Neural cell (in vitro differentiated cells): ENCODE measurements around the gene RAB22A.

Experiments used
- EP300 ChIP-seq: fragments of 450-650 bp; conservative IDR thresholded peaks from 2 replicates; pipeline ENCODE4 v1.6.1; 2014; ENCODE audit warnings: antibody characterized with exemption, mild to moderate bottlenecking, moderate library complexity; ENCODE audit not compliant: poor library complexity, severe bottlenecking
- EZH2 ChIP-seq: fragments of 200-600, 300-800 bp; shearing (Covaris generic), sonication (generic); IDR thresholded peaks from 2 replicates; pipeline ENCODE4 v1.6.1; 2014; ENCODE audit warnings: antibody characterized with exemption, low read length, borderline replicate concordance, mild to moderate bottlenecking; ENCODE audit not compliant: insufficient read depth, poor library complexity, severe bottlenecking
- MXI1 ChIP-seq: fragments of 450-650 bp; conservative IDR thresholded peaks from 2 replicates; pipeline ENCODE4 v1.6.1; 2014; ENCODE audit warnings: antibody characterized with exemption, mild to moderate bottlenecking; ENCODE audit not compliant: poor library complexity, severe bottlenecking
- POLR2AphosphoS5 ChIP-seq: IDR thresholded peaks from 2 replicates; pipeline ENCODE4 v1.6.1; 2012
- RAD21 ChIP-seq: fragments of 450-650 bp; conservative IDR thresholded peaks from 2 replicates; pipeline ENCODE4 v1.6.1; 2014; ENCODE audit warnings: antibody characterized with exemption, mild to moderate bottlenecking, moderate library complexity
- SMC3 ChIP-seq: fragments of 450-650 bp; conservative IDR thresholded peaks from 2 replicates; pipeline ENCODE4 v1.6.1; 2014; ENCODE audit warnings: antibody characterized with exemption, mild to moderate bottlenecking, moderate library complexity; ENCODE audit not compliant: poor library complexity
- TAF1 ChIP-seq: IDR thresholded peaks from 2 replicates; pipeline ENCODE4 v1.6.1; 2012; ENCODE audit warnings: low read depth
- TF ChIP-seq, protein P1 (sequence below): fragments of 450-650 bp; IDR thresholded peaks from 2 replicates; pipeline ENCODE4 v1.5.1; 2014; ENCODE audit warnings: antibody characterized with exemption, mild to moderate bottlenecking, moderate library complexity; ENCODE audit not compliant: poor library complexity, severe bottlenecking
- TF ChIP-seq, protein P2 (sequence below): IDR thresholded peaks from 2 replicates; pipeline ENCODE4 v1.6.1; 2012; ENCODE audit warnings: borderline replicate concordance

DNA sequence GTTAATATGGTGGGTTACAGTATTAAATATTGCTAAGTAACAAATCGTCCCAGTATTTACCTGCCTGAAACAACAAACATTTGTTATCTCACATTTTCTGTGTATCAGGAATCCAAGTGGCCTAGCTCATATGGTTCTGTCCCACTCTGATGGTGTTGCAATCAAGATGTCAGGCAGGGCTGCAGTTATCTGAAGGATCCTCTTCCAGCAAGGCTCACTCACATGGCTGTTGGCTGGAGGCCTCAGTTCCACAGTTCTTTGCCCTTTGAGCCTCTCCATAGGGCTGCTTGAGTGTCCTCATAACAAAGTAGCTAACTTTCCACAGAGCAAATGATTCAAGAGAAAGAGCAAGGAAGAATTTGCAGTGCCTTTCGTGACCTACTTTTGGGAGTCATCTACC is 17.7 kb downstream of the RAB22A start:
- TF ChIP-seq, protein P1, sequence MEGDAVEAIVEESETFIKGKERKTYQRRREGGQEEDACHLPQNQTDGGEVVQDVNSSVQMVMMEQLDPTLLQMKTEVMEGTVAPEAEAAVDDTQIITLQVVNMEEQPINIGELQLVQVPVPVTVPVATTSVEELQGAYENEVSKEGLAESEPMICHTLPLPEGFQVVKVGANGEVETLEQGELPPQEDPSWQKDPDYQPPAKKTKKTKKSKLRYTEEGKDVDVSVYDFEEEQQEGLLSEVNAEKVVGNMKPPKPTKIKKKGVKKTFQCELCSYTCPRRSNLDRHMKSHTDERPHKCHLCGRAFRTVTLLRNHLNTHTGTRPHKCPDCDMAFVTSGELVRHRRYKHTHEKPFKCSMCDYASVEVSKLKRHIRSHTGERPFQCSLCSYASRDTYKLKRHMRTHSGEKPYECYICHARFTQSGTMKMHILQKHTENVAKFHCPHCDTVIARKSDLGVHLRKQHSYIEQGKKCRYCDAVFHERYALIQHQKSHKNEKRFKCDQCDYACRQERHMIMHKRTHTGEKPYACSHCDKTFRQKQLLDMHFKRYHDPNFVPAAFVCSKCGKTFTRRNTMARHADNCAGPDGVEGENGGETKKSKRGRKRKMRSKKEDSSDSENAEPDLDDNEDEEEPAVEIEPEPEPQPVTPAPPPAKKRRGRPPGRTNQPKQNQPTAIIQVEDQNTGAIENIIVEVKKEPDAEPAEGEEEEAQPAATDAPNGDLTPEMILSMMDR, result no peak
- TF ChIP-seq POLR2AphosphoS5 (no peak), EZH2 (no peak), TAF1 (no peak), EP300 (no peak), MXI1 (no peak), RAD21 (no peak), SMC3 (no peak)
- TF ChIP-seq, protein P2, sequence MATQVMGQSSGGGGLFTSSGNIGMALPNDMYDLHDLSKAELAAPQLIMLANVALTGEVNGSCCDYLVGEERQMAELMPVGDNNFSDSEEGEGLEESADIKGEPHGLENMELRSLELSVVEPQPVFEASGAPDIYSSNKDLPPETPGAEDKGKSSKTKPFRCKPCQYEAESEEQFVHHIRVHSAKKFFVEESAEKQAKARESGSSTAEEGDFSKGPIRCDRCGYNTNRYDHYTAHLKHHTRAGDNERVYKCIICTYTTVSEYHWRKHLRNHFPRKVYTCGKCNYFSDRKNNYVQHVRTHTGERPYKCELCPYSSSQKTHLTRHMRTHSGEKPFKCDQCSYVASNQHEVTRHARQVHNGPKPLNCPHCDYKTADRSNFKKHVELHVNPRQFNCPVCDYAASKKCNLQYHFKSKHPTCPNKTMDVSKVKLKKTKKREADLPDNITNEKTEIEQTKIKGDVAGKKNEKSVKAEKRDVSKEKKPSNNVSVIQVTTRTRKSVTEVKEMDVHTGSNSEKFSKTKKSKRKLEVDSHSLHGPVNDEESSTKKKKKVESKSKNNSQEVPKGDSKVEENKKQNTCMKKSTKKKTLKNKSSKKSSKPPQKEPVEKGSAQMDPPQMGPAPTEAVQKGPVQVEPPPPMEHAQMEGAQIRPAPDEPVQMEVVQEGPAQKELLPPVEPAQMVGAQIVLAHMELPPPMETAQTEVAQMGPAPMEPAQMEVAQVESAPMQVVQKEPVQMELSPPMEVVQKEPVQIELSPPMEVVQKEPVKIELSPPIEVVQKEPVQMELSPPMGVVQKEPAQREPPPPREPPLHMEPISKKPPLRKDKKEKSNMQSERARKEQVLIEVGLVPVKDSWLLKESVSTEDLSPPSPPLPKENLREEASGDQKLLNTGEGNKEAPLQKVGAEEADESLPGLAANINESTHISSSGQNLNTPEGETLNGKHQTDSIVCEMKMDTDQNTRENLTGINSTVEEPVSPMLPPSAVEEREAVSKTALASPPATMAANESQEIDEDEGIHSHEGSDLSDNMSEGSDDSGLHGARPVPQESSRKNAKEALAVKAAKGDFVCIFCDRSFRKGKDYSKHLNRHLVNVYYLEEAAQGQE, result no peak
